Transverse colon (tissue), 4 donors: Measurements from ENCODE around the gene TLL2.

Experiments
- EP300 ChIP-seq: sonication (generic); formaldehyde crosslinking; IDR thresholded peaks from one replicate; pipeline ENCODE4 v1.6.1; 2017; ENCODE audit warnings: antibody characterized with exemption, low read depth
- POLR2A ChIP-seq: fragments of 450-650 bp; IDR thresholded peaks from one replicate; pipeline ENCODE4 v1.6.1; 2016; ENCODE audit warnings: antibody characterized with exemption, mild to moderate bottlenecking, moderate library complexity
- POLR2AphosphoS5 ChIP-seq, 3 donors: sonication (generic); formaldehyde crosslinking; IDR thresholded peaks; one replicate each; pipeline ENCODE4 v1.6.1; 2016; ENCODE audit warnings: antibody characterized with exemption in 3 of 3
- TF ChIP-seq, protein P1 (sequence below), 5 experiments: fragments of 200-600 bp in 3 of 5; fragments of 450-650 bp in 2 of 5; sonication (generic) in 3 of 5; IDR thresholded peaks; 1 replicate in 2 of 5; 2 replicates in 3 of 5; pipeline ENCODE4 v1.5.1; 2016 to 2017; ENCODE audit warnings: antibody characterized with exemption in 5 of 5, inconsistent platforms in 3 of 5, mild to moderate bottlenecking in 2 of 5, moderate library complexity in 1 of 5

DNA sequence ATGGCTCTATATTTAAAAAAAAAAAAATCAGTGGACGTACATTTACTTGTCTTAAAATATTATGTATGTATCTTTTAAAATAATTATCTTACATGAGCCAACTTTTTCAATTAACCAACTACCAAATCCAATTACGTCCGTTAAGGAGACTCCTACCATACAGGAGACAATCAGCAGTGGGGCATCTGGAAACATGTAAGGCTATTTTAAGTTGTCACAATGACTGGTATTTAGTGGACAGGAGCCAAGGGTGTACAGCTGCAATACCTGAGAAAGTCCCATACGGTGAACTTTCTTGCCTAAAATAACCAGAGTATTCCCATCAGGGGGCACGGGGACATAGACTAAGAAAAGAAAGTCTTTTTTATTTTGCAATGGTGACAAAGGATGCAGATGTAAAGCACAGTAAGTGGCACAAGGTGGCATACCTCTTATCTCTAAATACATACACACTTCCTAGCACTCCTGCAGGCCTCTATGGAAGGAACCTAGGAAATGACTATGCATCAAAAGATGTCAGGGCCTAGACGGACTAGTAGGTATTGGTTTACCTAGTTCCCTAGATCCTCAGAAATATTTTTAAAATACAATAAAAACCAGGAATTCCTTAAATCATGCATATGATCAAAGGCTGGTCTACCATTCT lies 16.0 kb upstream of the TLL2 start:
- TF ChIP-seq, protein P1, sequence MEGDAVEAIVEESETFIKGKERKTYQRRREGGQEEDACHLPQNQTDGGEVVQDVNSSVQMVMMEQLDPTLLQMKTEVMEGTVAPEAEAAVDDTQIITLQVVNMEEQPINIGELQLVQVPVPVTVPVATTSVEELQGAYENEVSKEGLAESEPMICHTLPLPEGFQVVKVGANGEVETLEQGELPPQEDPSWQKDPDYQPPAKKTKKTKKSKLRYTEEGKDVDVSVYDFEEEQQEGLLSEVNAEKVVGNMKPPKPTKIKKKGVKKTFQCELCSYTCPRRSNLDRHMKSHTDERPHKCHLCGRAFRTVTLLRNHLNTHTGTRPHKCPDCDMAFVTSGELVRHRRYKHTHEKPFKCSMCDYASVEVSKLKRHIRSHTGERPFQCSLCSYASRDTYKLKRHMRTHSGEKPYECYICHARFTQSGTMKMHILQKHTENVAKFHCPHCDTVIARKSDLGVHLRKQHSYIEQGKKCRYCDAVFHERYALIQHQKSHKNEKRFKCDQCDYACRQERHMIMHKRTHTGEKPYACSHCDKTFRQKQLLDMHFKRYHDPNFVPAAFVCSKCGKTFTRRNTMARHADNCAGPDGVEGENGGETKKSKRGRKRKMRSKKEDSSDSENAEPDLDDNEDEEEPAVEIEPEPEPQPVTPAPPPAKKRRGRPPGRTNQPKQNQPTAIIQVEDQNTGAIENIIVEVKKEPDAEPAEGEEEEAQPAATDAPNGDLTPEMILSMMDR (IDR thresholded peaks at IDR 0.05): no peak
- TF ChIP-seq POLR2A (no peak), POLR2AphosphoS5 (IDR thresholded peaks at IDR 0.05) (no peak), EP300 (no peak)
